NCI-H446 treated with DMSO at 0.1 percent for 48 hours (cell line): ENCODE data around the gene CZIB.
A peak's percentile ranks its signal among the peaks of the same experiment; 100 is the strongest.

Source experiments
- DNase-seq: peaks from one replicate; lab custom pipeline; 2025; lab: John Stamatoyannopoulos, UW

Gene CZIB

DNA sequence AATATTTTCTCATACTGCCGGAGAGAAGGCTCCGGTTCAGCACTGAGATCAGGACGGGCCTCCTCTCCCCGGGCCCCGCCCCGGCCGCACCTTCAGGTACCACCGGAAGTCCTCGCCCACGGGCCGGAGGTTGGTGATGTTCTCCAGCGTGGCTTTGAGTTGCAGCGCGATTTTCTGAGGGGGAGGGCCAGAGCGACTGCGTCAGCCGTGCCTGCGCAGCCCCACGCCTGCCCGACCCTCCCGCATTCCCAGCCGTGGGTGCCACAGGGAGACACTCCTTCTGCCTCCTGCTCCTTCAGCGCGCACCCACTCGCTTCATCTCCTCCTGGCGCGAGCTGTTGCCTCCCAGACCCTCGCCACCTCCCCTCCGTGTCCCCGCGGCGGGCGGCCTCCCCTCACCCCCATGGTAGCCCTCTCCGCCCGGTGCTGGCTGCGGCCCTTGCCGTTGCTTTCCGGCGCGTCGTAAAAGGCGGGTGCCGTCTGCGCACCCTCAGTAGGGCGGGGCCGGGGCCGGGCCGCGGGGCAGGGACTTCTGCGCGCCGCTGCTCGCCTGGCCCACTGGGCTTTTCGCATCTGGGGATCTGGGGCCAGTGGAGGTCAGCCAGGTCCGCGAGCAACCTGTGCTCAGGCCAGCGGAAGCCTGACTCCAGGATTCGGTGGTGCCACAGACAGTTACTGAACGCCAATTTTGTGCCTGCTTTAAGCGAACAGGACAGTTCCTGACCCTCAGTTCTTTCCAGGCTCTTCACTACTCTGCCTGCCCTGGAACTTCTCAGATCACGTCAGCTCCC is at the start of gene CZIB:
CZIB (minus strand) TSS at position 464 of the 791 bp plus-strand sequence; CDS start at position 405, 59 bp downstream.
- DNase-seq: peak; percentile 78

DNA sequence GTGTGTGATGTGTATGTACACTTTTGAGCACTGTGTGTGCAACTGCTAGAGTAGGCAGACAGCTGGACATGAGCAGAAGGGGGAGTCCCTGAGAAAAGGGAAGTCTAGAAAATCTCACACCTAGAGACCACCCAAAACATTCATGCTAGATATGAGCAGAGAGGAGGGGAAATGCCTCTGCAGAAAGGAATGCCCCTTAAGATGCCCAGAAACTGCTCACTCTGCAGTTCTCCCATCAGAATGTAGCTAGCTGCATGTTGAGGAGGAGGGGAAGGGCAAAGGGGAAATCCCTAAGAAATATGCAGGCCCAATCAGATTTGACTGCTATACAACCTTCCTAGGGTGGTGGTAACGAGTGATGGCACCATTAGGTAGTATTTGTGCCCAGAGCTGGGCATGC is 49.7 kb upstream of the CZIB start:
- DNase-seq: no peak

DNA sequence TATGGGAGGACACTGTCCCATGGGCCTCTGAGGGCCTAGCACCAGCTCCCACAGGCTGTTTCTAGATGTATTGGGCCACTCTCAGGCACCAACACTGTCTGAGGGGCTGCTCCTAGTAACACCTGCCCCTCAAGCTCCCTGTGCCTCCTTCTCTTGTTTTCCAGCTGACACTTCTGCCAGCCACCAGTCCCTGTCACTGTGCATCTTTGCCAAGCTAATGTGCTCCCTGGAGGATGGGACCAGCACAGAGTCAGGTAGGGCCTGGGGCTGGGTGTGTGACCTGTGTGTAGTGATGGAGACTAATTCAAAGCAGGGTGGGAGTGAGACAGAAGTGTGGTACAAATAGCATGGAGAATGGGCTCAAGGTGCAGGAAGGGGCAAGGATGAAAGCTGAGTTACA is 47.3 kb upstream of the CZIB start:
- DNase-seq: no peak

DNA sequence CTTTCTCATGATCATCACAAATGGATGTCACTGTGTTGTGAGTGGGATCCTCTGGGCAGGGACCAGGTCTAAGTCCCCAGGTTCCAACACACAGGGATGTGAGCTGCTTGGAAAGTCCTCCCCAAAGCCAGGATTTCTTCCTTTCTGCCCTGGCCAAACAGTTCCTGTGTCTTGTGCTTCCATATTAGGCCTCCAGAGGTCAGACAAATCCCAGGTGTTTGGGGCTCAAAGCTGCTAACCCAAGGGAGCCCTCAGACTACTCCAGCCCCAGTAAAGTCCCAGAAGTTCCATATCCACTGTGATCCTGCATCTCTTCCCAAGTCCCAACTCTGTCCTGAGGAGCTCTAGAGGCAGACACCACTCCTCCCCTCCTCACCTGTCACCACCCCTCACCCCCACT is 45.6 kb upstream of the CZIB start:
- DNase-seq: no peak

DNA sequence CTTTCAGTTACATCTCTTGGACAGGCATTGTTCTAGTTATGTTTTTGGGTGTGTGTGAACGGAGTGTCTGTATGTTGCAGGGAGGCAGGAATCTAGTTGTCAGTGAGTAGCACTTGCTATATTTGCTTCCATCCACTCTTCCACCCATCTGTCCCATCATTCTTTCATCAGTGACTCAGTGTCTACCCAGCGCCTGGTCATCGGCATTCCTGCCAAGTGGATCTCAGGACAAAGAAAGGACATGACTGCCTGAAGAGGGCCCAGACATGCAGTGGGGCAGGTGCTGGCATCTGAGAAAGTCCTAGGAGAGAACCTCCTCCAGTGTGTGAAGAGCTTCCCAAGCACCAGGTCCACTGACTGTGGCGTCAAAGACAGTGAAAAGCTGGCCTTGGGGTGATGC is 45.1 kb upstream of the CZIB start:
- no peak for DNase-seq

DNA sequence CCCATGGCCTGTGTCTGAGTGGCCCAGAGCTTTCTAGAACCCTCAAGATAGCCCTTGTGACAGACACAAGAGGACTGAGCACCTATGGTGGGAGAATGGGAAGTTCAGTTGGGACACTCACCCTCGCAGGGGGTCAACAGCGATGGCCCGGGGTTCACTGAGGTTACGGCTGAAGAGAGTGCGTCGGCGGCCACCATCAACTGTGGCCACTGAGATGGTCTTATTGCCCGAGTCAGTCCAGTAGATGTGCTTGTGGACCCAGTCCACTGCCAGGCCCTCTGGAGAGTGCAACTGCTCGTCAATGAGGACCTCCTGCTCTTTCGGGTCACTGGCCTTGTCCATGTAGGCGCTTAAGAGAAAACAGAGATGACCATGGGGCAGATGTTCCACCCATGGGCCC is 43.6 kb upstream of the CZIB start:
- no peak for DNase-seq

DNA sequence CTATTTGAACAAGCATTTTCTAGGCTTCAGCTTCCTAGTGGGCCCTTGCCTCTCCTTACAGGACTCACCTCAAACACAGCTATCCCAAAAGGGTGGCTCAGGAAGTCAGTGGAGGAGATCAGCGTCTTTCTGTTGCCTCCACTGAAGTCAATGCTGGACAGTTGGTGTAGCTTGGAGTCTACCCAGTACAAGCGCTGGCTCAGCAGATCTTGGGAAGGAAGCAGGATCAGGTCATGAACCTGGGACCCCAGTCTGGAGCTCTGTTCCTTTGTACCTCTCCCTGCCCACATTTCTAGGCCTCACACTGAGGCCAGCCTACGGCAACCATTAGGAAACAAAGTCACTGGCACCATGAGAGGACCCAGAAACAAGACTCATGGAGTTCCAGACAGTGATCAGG is 41.6 kb upstream of the CZIB start:
- DNase-seq: no peak

DNA sequence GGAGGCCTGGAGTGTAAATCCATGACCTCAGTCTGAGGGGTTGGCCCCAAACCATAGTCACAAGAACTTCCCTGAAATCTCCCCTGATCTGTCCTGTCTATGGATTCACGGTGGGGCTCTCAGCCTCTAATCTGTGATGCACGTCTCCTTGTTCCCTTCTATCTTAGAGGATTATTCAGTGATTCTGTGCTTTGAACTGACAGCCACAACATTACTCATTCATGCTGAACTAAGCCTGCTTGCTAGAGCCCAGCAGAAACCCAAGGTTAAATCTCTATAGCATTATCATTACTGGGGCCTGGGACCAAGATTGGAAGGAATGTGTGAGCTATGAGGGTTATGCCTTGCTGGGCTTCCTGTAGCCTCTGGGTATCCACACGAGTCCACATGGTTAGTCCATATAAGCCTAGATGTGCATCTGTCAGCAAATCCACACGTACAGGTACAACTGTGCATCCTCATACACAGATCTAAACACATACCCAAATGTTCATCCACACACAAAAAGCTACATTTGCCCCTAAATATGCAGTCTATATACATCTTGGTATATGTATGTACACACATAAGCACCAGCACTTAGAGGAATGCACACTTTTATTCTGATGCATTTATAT is 40.3 kb upstream of the CZIB start:
- DNase-seq: no peak

DNA sequence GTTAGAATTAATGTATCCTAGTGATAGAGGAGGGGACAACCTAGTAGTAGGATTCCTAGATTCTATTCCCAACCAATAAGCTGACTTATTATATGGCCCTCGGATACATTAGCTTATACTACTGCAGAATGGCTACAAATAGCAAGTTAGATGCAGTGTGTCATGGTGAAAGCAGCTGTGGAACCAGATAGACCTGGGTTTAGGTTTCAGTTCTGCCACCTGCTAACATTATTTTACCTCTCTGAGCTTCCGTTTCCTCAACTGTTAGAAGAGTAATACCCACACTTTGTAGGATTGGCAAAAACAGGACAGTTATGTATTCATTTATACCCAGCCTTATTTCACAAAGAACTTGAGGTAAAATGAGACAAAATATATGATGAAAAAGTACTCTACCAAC is 39.5 kb upstream of the CZIB start:
- no peak for DNase-seq

DNA sequence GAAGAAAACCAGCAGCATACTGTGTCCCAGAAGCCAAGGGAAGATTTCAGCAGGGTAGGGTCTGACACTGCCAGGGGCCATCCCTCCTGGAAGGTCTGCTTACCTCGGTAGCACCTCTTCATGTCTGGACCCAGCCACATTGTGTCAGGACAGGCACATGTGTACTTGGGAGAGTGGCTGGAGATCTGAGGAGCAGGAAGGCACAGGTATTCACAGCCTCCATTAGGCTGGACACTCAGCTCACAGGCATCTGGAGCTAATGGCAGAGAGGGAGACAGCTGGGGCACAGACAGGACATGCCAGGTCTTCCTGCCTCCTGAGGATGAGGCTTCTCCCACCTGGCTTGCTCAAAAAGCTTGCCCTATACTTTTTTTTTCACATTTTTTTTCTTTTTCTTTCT is 37.8 kb upstream of the CZIB start:
- no peak for DNase-seq

DNA sequence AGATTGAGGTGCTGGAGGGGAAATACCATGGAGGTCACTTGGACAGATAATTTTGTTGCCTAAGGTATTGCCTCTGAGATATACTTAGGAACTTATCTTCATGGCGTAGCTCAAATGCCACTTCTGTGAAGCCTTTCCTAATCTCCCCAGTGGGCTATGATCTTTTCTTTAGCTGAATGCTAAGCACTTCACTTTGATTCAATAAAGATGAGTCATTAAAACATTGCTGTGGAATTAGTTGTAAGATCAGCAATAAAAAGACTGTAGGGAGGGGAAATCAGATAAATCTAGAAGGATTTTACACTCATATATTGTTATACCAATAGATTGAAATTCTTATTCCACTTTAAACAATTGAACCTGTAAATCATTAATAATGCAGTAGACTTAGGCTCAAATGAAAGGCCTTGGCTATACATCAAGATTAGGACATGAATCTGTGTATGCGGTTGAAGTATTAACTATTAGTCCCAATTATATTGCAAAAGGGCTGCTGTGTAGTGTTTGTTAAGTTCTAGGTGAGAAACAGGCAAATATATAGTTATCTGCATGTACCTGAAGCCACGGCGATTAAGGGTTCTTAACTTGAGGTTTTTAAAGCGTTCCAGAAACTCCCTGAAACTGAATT is 37.1 kb upstream of the CZIB start:
- DNase-seq: no peak

DNA sequence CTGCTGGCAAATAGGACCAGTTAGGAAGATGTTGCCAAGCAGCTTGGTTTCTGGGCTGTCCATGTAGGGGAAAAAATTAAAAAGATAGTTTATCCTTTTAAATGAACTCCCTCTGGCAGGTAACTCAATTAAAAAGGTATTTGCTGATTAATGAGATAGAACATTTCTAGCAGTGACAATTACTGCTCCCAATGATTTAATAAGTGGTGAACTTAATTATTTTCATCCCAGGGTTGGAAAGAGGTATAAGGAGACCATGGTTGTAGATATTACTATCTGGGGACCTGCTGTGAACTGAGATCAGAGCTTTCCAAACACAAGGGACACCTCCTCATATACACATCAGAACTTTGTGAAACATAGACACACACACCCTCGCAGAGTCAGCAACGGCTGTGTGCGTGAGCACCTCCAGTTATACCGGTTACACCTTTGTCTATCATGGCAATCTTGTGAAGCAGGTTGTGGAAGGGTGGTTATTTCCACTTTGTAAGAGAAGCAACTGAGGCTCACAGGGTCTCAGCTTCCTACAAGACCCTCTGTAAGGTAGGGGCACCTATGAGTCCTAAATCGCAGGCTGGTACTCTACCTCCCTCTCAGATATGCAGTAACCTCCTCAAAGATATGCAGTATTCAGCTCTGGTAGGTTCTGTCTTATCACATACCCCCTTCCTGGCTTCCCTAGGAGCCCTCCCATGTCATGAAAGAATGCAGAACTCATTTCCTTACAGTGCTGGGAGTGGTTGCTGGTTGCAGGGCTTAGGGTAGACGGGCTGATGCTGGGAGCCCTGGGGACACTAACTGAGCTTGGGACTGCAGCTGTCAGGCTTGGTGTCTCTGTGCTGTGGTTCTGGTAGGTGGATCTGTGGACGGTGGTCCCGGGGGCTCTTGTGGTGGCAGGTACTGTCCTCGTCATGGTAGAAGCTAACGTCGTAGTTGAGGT is 36.3 kb upstream of the CZIB start:
- DNase-seq: no peak

DNA sequence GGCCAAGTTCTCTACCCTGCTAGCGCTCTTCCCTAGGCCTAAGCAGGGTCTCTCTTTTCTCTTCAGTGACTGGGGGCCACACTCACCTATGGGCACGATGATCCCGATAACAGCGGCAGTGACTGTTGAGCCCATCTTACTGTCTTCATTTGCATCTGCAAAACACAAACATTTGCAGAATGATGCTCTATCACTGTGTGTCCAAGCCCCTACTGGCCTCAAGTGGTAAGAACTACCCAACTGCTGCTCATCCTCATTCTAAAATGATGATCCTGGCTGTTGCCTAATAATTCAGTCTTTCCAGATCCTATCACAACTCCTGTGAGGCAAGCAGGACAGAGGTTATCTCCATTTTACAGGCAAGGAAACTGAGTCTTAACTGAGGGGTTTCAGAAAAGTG is 34.6 kb upstream of the CZIB start:
- DNase-seq: no peak

DNA sequence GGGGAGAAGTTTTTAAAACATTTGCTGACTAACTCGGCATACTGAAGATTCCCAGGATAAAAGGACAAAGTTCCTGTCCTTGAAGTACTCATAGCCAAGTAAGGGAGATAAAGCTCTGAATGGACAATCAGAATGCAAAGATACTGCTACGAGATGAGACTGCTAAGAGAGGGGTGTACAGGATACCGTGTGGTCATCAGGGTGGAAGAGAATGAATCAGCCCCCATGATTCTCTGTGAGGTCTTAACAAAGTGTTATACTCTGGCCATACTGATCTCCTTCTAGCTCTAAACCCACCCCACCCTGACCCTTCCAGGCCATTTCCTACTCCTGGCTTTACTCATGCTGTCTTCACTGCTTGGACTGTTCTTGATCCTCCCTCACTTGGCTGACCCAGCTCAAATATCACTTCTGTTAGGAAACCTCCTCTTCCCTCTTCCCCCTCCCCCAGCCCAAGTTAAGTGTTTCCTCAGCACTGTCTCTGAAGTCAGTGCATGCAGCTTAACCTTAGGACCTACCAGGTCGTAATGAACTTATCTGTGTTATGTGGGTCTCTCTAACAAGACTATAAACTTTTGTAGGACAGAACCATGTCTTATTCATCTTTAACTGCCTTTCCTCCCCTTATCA is 33.7 kb upstream of the CZIB start:
- DNase-seq: no peak

DNA sequence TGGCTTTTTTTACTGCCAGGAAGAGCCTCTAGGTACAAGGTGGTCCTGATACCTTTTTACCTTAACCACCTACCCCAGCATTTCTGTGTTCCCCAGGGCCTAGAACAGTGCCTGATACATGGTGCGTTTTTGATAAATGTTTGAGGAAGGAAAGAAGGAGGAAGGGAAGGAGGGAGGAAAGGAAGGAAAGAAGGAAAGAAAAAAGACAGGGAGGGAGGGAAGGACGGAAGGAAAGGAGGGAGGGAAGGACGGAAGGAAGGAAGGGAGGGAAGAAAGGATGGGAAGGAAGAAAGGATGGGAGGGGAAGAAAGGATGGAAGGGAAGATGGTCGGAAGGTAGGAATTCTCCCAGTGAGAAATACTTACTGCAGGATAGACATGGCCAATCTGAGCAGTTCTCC is 29.9 kb upstream of the CZIB start:
- no peak for DNase-seq

DNA sequence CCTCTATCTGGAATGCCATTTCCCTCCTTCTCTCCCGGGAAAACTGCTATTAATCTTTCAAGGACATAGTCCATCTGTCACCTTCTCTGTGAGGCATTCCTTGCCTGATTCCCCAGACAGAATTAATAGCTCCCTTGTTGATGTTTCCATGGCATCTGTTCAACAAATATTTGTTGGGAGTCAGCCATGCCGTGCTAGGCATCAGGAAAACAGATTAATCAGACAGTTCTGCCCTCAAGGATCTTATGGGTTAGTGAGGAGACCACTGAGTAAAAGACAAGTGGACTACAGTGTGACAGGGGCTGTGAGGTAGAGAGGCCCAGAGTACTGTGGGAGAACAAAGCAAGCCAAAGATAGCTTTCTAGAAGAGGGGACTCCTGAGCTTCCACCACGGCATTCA is 29.3 kb upstream of the CZIB start:
- peak; percentile 51 for DNase-seq

DNA sequence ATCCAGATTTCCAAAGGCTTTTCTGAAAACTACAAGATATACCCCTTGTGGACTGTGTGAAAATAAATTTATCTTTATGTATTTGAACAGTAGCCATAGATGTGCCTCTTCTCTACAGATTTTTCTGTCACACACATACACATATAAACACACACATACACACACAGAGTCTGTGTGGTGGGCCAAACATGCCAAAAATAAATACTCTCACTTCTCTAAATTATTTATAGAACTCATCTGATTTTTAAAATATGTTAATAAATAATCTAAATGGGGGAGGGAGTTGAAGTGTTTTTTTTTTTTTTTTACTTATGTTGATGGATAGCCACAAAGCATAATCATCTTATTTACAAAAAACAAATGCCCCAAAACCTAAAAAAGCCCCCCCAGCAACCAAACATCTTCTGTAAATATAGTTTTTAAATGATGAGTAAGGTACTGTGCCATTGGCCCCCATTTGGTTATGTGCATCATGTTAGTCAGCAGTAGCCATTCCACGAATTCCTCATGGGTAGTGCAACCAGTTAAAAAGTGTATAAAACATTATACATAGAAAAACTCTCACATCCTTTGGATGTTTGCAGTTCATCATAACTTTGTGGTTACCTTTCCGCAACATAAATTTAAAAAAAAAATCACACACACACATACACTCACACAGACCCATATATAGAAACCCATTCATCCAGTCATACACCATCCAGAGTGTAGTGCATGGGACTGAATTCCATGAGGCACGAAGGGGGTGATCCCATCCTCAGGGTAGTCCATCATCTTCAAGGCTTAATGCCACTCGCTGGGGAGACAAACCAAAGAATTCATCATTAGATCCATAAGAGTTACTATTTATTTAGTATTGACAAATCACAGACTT is 26.1 kb upstream of the CZIB start:
- DNase-seq: no peak

DNA sequence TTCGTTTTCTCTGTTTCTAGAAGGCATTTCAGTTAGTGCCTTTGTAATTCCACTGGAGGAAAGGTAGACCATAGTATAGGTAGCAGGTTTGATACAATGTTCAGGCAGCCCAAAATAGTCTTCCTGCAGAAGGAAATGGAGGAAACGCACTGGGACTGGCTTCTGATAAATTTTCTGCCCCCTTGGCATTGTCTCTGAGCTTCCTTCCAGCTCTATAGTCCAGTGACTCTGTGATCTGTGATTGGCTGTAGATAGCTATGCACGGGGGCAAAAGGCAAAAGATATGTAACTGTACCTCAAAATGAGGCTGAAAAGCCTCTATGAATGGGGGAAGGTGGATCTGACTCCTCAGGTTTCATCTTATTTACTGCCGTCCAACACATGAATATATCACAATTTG is 23.7 kb upstream of the CZIB start:
- no peak for DNase-seq

DNA sequence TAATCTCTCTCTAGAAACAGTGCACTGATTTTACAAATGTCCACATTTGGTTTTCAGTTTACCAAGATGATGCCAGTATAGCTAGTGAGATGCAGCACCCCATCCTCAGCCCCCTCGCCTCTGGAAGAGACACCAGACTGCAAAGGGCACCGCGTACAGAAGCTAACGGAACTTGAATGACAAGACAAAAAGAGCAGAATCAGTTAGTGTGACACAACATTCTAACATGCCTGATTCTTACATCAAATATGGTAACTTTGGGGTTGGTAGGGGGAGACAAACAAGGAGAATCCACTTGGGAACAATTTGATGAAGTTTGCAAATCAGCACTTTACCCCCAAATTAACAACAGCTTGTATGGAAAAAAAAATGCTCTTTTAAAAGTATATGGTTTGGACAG is 21.9 kb upstream of the CZIB start:
- DNase-seq: no peak

DNA sequence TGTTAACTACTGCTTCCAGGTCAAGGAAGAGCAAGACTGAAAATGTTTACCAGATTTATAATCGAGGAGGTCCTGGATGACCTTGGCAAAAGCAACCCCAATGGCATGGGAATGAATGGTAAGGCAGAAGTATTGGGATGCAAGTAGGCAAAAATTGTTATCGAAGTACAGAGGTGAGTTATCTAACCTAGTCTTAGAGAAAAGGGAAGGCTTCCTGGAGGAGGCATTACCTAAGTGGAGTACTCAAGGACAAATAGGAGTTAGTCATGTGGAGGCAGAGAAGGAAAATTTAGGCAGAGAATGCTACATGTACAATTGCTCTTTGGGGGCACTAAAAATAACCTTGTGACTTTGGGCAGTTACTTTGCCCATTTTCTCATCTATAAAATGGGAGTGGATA is 21.4 kb upstream of the CZIB start:
- no peak for DNase-seq
